ENCODE results near the gene PHLDA1.

PHLDA1 gene

DNA sequence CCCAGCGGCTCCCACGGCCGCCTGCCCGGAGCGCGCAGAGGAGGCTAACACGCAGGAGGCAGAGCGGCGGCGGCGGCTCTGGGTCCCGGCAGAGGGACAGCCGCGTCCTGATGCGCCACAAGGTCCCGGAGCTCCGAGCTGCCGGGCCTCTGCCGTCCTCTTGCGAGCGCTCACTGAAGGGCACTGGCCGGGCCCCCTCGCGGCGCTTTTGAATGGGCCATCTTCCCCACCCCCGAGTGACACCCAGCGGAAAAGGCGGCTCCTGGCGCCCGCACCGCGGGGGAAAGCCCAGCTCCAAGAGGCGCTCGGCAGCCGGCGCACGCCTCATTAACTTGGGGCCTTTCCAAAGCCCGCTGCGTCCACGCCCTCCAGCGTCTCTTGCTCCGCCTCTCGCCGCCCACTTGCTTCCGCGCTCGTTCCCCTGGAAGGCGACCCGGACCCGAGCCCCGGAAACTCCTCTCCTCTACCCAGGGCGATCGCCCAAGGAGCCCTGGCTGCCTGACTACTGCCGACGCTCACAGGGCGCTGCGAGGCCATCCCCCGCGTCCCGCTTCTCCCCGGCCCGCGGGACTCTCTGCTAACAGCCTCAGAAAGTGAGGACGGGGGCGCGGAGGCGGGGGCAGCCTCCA is at the start of gene PHLDA1:
PHLDA1 (minus strand) TSS at position 363 of the 629 bp plus-strand sequence.
- DNase-seq = peak; percentile 55

DNA sequence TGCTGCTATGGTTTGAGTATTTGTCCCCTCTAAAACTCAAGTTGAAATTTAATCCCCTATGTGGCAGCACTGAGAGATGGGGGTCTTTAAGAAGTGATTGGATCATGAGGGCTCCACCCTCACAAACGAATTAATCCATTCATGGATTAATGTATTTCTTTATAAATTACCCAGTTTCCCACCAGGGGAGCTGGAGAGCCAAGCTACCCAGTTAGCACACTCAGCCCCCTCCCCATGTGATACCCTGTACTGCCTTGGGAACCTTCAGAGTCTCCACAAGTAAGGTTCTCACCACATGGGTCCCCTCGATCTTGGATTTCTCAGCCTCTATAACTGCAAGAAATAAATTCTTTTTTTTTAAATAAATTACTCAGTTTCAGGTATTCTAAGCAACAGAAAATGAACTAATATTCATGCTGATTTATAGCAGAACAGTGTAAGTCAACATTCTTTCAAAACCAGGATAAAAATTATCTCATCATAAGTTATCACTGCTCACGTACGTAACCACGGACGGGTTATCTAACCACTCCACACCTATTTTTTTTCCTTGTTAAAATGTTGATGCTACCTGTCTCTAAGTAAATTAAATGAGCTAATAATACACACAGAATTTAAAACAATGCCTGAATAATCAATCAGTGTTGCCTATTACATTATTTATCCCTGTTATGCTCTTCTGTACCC is 49.3 kb upstream of the PHLDA1 start:
- DNase-seq = no peak

DNA sequence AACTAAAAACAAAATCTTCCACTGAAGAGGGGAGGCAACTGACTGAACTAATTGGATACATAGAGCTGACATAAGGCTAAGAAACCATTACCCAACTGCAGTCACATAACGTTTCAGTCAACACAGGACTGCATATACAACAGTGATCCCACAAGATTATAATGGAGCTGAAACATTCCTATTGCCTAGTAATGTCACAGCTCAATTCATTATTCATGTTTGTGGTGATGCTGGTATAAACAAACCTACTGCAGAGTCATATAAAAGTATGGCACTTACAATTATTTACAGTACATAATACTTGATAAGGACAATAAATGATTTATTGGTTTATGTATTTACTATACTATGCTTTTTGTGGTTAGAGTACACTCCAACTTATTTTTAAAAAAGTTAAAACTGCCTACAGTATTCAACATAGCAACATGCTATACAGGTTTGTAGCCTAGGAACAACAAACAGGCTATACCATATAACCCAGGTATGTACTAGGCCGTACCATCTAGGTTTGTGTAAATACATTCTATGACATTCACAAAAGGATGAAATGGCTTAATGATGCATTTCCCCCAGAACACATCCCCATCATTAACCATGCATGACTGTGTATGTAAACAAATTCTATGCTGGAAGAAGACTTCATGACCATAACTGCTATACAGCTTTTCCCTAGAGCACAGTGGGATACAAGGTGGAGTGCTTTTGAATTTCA is 48.6 kb upstream of the PHLDA1 start:
- DNase-seq = peak; percentile 73

DNA sequence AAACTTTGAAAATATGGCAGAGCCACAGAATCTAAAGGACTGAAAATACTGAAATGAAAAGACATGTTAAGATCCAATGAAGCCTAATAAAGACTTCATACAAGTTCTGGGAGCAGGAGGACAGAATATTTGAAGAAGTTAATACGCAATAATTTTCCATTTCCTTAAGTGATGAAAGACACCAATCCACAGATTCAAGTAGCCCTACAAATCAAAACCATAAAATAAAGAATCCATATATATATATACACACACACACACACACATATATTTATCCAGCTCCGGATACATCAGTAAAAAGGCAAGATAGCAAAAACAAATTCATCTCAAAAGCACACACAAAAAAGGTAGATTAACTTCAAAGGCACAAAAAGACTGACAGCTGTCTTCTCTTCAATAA is 47.2 kb upstream of the PHLDA1 start:
- no peak for DNase-seq

DNA sequence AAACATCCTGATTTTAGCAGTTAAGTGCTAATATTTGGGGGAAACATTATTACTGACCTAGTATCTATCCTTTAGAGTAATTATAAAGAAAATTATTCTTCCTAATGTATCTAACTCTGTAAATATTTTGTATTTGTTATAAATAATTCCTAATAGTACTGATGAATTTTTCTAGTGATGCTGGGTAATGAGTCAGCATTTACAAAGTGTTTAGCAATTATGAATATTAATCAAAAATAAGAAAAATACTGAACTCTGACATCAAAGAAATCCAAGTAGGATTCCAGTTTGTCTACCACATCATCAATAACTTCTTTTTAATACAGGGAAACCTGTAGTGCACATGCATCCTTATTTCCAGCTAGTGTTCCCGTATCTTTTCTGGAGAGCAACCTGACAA is 43.9 kb upstream of the PHLDA1 start:
- DNase-seq = no peak

DNA sequence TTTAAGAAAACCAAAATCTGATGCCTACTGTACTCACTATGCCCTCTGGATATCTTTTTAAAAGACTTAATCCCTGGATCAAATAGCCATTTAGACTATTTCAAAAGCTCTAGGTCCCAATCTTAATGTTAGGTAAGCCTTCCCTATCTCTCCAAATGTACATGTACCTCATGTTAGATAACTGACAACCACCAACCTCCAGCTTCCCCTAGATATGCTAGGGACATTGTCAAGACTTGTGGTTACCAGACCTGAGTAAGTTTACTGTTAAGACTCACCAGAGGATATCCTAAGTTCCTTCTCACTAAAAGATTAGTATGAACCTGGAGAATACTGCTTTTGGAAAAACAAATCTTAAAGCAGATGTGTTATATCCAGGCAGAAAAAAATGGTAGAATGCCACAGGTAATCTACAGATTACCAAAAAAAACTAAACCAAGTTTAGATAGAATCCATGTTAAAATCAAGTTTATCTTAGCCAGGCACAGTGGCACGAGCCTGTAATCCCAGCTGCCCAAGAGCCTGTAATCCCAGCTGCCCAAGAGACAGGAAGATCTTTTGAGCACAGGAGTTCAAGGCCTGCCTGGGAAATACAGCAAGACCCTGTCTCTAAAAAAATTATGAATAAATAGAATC is 43.2 kb upstream of the PHLDA1 start:
- no peak for DNase-seq

DNA sequence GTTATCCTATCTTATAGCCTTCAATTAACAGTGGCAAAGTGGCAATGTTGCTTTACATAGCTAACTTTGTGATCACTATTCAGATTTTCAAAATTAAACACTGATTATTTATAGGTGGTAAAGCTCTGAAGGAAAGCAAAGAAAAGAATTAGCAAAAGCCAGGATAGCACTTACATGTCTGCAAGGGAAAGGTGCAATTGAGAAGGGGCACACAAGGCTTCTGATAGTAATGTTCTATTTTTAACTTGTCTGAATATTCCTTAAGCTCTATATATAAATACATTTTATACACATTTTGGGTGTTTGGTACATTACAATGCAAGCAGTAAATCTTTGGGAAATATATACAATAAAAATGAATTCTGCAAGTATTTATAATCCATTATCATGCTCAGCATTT is 42.0 kb upstream of the PHLDA1 start:
- DNase-seq = no peak

DNA sequence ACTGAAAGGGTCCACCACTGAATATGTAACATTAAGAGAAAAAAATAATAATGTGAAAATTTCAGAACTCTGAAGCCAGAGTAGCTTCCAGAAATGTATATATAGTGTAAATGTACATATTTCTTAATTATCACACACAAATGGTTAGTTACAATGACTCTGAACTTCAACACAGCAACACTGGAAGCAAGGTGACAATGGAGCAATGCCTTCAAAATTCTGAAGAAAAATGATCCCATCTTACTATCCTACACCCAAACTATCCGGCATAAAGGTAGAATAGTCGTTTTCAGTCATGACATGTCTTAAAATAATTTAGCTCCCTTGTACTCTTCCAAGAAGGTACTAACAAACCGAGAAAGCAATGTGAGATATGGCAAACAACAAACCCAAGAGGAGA is 41.0 kb upstream of the PHLDA1 start:
- no peak for DNase-seq

DNA sequence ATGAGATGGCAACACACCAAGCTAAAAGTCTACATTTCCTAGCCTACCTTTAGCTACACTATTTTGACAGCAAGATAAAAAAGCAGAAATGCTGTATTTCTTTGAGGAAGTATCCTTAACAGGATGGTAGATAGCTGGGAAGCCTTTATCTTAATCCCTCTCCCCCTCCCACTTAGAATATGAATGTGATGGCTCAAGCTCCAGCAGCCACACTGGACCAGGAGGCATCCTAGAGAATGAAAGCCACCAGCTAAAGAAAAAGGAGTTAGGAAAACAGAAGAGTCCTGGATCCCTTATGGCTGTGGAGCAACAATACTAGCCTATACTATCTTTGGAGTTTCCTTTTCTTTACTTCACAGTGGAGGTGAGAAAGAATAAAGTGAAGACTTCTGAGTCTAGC is 37.8 kb upstream of the PHLDA1 start:
- DNase-seq = no peak

DNA sequence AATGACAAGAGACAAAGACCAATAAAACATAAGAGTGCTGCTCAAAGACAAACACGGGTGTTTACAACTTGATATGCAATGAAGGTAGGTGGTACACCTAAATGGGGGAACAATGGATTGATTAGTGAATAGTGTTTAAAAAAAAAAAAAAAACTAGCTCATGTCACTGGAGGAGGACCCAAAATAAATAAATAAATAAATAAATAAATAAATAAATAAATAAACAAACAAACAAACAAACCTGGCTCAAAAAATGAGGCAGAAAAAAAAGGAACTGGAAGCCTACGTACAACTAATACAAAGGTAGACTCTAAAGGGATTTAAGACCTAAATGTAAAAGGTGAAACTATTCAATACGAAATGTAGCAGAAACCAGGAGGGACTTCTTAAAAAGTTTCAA is 34.3 kb upstream of the PHLDA1 start:
- DNase-seq = no peak

DNA sequence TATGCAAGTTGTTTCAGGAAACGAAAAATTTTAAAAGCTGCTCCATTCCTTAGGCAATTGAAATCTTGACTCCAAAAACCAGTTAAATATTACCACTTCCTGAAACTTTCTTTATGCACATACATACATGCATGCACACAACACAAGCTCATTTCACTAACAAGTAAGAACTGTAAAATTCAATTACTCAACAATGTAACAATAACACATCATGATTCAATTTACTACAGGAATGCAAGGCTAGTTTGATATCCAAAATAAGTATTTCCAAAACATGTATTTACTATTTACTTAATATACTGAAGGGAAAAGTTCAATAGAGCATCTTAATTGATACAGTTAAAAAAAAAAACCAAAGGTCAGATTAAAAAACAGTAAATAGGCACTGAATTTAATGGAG is 33.3 kb upstream of the PHLDA1 start:
- DNase-seq = no peak

DNA sequence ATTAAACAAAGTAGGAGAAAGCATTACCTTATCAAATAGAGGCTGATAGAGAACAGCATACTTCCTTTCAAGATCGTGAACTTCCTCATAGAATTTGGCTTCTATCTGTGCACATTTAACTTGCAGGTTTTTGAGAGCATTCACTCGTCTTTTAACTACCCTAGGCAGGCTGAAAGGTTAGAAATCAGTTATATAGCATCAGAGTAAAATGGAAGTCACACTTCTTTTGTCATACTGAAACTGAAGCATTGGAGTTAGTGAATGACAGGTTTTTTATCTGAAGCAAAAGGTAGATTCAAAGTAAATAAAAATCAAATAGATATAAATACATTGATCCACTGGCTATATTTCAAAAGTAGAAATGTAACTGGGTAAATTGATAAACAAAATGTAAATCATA is 28.5 kb upstream of the PHLDA1 start:
- no peak for DNase-seq

DNA sequence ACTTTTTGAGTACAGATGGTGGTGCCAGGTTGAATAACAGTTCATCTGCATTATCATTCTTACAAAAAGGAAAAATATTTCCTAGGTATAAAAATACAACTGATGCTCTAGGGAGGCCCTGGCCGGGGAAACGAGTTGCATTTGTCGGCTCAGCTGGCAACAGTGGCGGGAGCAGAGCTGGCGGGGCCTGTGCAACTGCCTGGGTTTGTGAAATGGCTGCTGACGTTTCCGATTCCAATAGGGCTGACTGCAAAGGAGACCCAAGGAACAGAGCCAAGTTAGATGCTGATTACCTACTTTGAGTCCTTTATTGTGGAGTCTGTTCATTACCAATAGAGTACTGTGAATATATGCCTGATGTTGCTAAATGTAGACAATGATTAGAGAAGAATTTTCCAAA is 25.8 kb upstream of the PHLDA1 start:
- no peak for DNase-seq

DNA sequence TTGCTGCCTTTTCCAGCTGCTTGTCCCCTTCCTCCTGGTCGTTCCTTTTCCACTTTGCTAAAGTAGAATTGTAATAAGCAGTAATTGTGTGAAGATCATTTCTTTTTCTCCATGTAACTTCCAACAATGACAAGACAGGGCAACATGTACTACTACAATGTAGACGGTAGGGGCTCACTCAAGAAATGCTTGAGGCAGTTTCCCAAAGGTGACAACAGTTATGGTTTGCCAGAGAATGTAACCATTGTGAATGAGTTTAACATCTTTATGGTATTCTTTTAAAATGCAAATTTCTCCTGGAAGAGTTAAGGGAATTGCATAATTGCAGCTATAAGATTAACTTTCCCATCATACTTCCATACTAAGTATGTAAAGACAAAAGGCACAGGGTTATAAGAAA is 23.8 kb upstream of the PHLDA1 start:
- no peak for DNase-seq

DNA sequence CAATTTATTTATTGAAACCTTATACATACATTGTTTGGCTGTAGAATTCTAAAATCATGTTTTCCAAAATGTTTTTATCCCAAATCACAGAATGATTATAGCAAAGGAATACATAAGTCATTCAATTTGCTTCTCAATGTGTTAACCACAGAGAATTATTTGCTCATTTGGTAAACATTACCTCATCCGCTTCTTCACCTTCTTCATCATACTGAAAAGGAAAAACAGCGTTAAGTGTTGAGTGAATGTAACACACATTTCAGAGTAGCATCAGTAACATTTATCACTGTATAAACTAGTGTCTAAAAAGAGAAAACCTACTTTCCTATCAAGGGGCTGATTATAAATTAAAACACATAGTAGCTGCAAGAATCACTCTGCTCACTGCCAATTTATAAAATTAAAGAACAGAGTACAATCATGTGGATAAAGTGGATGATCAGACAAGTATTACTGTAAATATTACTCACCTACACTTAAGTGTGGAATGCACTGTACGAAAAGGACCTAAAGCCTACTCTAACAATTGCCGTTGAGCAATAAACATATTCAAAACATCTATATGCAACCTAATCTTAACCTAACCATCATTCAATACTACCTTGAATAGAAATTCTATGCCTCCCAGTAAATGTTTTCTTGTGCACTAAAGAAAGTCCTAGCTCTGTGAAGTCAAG is 18.1 kb upstream of the PHLDA1 start:
- DNase-seq = no peak

DNA sequence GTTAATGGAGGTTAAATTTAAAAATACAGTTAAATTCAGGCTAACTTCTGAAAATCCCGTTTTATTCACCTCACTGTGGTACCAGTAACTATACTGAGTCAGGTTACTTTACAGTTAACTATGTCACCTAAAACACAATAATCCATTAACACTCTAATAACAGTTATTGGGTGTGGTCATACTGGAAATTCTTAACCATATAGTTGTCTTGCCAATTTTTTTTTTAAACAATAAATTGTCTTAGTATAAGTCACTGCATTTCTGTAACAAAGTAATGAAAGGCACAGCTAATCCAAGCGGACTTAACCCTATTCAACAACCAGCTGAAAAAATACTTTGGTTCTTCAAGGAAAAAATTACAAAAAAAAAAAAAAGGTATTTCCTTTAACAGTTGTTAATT is 16.2 kb upstream of the PHLDA1 start:
- no peak for DNase-seq

DNA sequence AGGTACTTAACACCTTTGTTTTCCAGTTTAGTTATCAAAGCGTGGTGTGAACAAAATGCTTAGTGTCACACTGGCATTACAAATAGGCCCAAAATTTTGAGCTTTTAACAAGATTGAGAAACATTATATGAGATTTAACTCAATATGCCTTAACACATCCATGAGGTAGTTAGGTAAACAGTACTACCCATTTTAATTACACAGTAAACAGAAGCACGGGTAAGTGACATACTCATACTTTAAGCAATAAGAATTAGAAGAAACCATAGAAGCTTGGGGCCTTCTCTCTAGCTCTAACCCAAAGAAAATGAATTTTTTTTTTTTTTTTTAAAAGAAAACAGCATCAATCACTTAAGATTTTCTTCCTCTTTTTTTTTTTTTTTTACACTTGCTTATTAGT is 15.5 kb upstream of the PHLDA1 start:
- DNase-seq = no peak

DNA sequence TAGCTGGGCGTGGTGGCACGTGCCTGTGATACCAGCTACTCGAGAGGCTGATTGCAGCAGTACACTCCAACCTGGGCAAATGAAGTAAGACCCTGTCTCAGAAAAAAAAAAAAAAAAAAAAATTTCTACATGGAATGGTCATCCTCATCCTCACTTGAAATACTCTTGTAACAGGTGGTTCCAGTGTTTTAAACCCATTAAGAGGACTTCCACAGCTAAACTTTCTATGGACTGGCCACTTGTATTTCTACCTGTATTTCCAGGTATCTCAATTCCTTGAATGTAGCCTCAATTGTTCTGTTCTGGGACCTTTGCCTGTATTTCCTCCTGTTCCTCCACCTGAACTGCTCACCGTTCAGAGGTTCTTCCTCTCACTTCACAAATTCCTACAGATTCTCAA is 11.8 kb upstream of the PHLDA1 start:
- DNase-seq = no peak

DNA sequence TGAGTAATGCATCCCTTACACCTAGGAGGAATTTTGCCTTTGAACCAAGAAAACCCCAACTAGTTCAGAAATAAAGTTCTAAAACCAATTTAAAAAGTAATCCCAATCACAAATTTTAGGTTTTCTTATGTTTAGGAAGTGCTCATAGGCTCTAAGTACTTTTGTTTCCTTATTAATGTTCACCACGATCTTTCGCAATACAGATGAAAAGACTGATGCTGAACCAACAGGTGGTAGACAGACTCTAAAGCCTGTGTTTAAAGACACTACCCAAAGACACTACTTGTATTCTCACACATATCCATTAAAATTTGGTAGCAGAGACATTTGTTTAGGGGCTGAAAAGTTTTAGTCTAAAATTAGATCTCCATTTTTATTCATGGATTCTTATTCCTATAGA is 10.6 kb upstream of the PHLDA1 start:
- no peak for DNase-seq

DNA sequence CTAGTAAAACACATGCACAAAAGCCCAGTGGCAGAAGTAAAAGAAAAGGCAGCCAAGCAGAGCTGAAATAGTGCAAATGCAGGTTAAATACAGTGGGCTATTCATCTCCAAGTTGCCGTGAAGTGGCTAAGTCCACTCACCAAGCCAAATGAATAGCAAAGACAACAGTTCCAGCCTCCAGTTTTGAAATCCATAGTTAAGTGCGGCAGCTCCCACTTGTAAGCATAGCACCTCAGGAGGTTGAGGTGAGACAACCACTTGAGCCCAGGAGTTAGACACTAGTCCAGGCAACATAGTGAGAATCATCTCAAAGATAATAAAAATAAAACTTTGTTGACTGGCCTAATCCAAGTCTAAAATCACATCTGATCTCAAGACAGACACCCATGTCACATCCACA is 9.8 kb upstream of the PHLDA1 start:
- DNase-seq = peak; percentile 16

DNA sequence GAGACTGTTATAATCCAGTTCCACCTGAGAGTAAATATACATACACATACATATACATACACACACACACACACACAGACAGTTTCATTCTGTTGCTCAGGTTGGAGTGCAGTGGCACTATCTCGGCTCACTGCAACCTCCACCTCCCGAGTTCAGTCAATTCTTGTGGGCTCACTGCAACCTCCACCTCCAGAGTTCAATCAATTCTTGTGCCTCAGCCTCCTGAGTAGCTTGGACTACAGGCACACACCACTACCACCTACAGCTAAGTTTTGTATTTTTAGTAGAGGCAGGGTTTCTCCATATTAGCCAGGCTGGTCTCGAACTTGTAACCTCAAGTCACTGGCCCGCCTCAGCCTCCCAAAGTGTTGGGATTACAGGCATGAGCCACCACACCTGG is 8.9 kb upstream of the PHLDA1 start:
- no peak for DNase-seq

DNA sequence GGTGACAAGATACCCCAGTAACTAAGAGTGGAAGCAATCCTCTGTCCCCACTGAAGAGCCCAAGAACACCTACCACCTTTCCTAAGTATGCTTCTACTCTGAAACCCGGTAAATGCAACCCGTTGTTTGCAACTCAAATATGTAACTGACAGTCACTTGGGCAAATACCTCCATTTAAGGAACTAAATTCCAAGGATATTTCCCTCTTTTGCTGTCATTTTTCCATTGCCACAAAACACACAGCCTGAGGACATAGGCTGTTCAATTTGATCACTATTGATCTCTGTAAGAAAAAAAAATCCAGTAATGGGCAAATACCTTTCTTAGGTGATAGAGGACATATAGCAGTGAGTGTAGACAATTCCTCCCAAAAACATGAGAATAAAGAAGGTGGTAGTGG is 6.6 kb upstream of the PHLDA1 start:
- no peak for DNase-seq

Measured in DMS79 (cell line).